Subcutaneous adipose tissue (tissue), 4 donors: ENCODE data around the gene MAGEB2. TPM values are rescaled to one million over a fixed set of nuclear protein-coding genes. Genes with fewer than 3 reads are reported as not detected.

Source experiments
- CTCF ChIP-seq: fragments of 450-650 bp; IDR thresholded peaks from one replicate; pipeline ENCODE4 v1.5.1; 2016; ENCODE audit warnings: low read depth, mild to moderate bottlenecking, control low read depth, antibody characterized with exemption, moderate library complexity
- total RNA-seq, 4 donors: library from RNA; depleted of rRNA; stranded (reverse); fragments of >200 nt; gene quantifications; one replicate each; pipeline ENCODE4 v1.1.0, GENCODE V29; 2016

MAGEB2 gene
- not detected for total RNA-seq

GRCh38 chrX:30215357-30215843 lies at the start of gene MAGEB2:
Gene MAGEB2 (plus strand): TSS chrX:30215563. CDS start chrX:30218581, 3,018 bp downstream.
- no peak for TF ChIP-seq CTCF

- no peak for TF ChIP-seq CTCF
Observed at GRCh38 chrX:30170900-30171299, 44.5 kb upstream of the MAGEB2 start.

DNA sequence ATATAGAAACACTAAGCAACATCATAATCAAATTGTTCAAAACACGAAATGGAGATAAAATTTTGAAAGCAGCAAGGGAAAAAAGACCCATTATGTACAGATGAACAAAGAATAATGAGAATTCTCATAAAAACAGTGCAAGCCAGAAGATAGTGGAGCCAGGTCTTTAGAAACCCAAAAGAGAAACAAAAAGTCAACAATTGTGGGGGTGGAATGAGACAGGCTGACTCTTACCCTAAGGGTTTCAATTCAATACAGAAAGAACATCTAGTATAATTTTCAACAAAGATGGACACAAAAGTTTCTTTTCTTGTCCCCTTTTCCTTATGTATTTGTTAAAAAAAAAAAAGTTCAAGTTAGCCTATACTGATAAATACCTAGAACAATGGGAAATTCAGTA lies 34.0 kb upstream of the MAGEB2 start:
- no peak for TF ChIP-seq CTCF

- TF ChIP-seq CTCF, result no peak
Observed at GRCh38 chrX:30183554-30183953, 31.8 kb upstream of the MAGEB2 start.

DNA sequence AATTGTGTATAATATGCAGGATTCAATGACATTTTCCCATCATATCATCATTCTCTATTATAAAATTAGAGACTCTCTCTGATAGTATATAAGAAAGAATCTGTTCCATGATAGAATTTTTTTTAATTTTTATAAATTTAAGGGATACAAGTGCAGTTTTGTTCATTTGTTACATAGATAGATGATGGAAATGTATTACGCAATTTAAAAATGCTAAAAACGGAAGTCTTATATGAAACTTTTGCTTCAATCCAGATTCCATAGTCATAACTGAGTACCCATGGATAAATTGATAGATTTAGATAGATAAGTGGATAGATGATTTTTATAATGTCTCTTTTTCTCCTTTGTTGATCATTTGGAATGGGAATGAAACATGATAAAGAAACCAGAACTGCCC lies 24.9 kb upstream of the MAGEB2 start:
- no peak for TF ChIP-seq CTCF

GRCh38 chrX:30196322-30196721 lies 19.0 kb upstream of the MAGEB2 start:
- no peak for TF ChIP-seq CTCF

GRCh38 chrX:30212172-30212571 lies 3.2 kb upstream of the MAGEB2 start:
- no peak for TF ChIP-seq CTCF

DNA sequence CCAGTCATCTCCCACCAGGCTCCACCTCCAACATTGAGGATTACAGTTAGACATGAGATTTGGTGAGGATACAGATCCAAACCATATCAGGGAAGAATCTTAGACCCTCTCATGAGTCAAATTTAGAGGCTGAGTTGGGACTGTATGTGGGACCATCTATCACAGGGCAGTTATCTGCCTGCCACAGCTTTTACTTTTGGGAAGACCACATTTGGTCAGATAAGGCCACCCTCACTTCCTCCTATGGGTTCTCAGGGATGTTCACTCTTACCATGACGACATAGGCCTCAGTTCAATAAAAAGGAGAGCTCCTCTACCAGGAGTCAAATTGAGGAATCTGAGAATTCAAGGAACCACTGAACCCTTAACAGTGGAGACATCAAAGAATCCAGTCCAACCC lies 2.1 kb downstream of the MAGEB2 start:
- TF ChIP-seq CTCF, result no peak
